ENCODE measurements around the gene DDX17.
A peak's percentile ranks its signal among the peaks of the same experiment; 100 is the strongest.

- TF ChIP-seq E2F1 (CRISPR knock-in tag; IDR thresholded peaks at IDR 0.05) (no peak), USF2 (CRISPR knock-in tag; IDR thresholded peaks at IDR 0.05) (0 out of 2 replicates have a peak, but pooled peaks have one; percentile 29), CTCF (IDR thresholded peaks at IDR 0.05) (no peak), ATF3 (CRISPR knock-in tag; conservative IDR thresholded peaks at IDR 0.05) (no peak), TEAD4 (CRISPR knock-in tag; IDR thresholded peaks at IDR 0.05) (no peak), NR3C1 (CRISPR knock-in tag; conservative IDR thresholded peaks at IDR 0.05; ENCODE audit: low read depth) (no peak), USF1 (CRISPR knock-in tag; IDR thresholded peaks at IDR 0.05) (peak; percentile 20; the same call in 1 of the 2 replicates), NR2C2 (CRISPR knock-in tag; IDR thresholded peaks at IDR 0.05) (no peak)
These were observed 70.1 kb downstream of the DDX17 start for GRCh38 chr22:38435965-38436364.

Data from WTC11 (cell line).